Glomerular visceral epithelial cell (primary cell): ENCODE data around the gene OSCP1.
A peak's percentile ranks its signal among the peaks of the same experiment; 100 is the strongest.

Source experiments
- DNase-seq: peaks from one replicate; pipeline ENCODE4 v3.0.0-alpha.2; 2016; ENCODE audit errors: extremely low spot score

OSCP1 gene

GRCh38 chr1:36446746-36447145 lies 3.5 kb downstream of the OSCP1 start:
- no peak for DNase-seq

- DNase-seq, result no peak
These were observed 4.0 kb downstream of the OSCP1 start for GRCh38 chr1:36446271-36446670.

- DNase-seq, result no peak
These were observed 7.0 kb downstream of the OSCP1 start for GRCh38 chr1:36443297-36443696.

GRCh38 chr1:36442337-36442736 lies 7.9 kb downstream of the OSCP1 start:
- no peak for DNase-seq

GRCh38 chr1:36440646-36441045 lies 9.6 kb downstream of the OSCP1 start:
- no peak for DNase-seq

- DNase-seq, result no peak
These were observed 10.2 kb downstream of the OSCP1 start for GRCh38 chr1:36440044-36440443.

GRCh38 chr1:36438715-36439114 lies 11.5 kb downstream of the OSCP1 start:
- DNase-seq, result no peak

GRCh38 chr1:36436821-36437220 lies 13.4 kb downstream of the OSCP1 start:
- DNase-seq, result peak; percentile 60

GRCh38 chr1:36433102-36433501 lies 17.1 kb downstream of the OSCP1 start:
- DNase-seq, result no peak

GRCh38 chr1:36432616-36433015 lies 17.6 kb downstream of the OSCP1 start:
- peak; percentile 69 for DNase-seq

- DNase-seq, result no peak
These were observed 24.5 kb downstream of the OSCP1 start for GRCh38 chr1:36425791-36426190.

GRCh38 chr1:36421649-36422048 lies 28.6 kb downstream of the OSCP1 start:
- DNase-seq, result no peak

- DNase-seq, result peak; percentile 88
These were observed 29.4 kb downstream of the OSCP1 start for GRCh38 chr1:36420836-36421317.

- no peak for DNase-seq
These were observed 29.8 kb downstream of the OSCP1 start for GRCh38 chr1:36420409-36420808.

GRCh38 chr1:36419569-36419968 lies 30.7 kb downstream of the OSCP1 start:
- no peak for DNase-seq

GRCh38 chr1:36419140-36419539 lies 31.1 kb downstream of the OSCP1 start:
- DNase-seq, result no peak

- no peak for DNase-seq
These were observed 32.3 kb downstream of the OSCP1 start for GRCh38 chr1:36417931-36418330.

- DNase-seq, result no peak
These were observed 34.5 kb downstream of the OSCP1 start for GRCh38 chr1:36415661-36416326.

GRCh38 chr1:36414384-36414783 lies 35.9 kb downstream of the OSCP1 start:
- no peak for DNase-seq

- DNase-seq, result no peak
These were observed 38.3 kb downstream of the OSCP1 start for GRCh38 chr1:36411674-36412648.

GRCh38 chr1:36408479-36408878 lies 41.8 kb downstream of the OSCP1 start:
- DNase-seq, result peak; percentile 71

- DNase-seq, result no peak
These were observed 43.8 kb downstream of the OSCP1 start for GRCh38 chr1:36406440-36406839.

GRCh38 chr1:36402504-36402890 lies 47.8 kb downstream of the OSCP1 start:
- DNase-seq, result no peak
